ENCODE measurements around the gene MYH4. TPM values are rescaled to one million over a fixed set of nuclear protein-coding genes. Genes with fewer than 3 reads are reported as not detected.

The MYH4 gene
- total RNA-seq, 3 donors from 2014 or later = not detected

DNA sequence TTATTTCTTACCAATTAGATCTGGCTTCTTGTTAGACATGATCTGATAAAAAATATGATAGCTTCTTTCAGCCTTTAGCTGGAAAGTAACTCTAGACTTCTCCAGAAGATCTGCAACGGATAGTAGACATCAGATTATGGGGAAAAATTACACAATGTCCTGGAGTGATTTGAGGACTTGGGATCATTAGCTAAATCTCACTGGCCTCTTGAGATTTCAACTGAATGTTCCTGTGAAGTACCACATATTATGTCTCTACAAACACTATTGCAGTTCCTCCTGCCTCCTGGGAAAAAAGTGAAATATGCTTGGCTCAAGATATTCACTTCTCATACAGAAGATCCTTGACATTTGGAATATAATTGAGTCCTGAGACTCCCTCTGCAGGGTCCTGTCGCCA, 43.5 kb upstream of the MYH4 start:
- H3K4me3 ChIP-seq = no peak overlapping the region
- H3K27ac ChIP-seq = no peak overlapping the region

DNA sequence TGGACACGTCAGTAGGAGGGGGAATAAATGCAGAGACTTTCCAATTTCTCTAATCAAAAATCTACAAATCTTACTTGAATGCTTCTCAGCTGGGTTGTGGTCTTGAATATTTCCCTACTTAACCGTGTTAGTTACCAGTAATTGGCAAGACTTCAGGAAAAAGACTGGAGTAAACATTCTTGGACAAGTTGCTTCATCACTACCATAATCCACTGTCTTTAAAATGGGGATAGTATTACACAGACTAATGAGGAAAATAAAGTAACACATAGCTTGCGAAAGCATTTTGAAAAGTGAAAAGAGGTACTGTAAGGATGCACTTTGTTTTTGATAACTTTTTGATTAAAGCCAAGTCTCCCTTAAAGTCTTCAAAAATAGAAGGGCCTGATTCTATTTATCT, 30.6 kb upstream of the MYH4 start:
- no peak for TF ChIP-seq POLR2A (IDR thresholded peaks at IDR 0.05)
- no peak for TF ChIP-seq POLR2AphosphoS5 (IDR thresholded peaks at IDR 0.05)
- TF ChIP-seq, protein P1, sequence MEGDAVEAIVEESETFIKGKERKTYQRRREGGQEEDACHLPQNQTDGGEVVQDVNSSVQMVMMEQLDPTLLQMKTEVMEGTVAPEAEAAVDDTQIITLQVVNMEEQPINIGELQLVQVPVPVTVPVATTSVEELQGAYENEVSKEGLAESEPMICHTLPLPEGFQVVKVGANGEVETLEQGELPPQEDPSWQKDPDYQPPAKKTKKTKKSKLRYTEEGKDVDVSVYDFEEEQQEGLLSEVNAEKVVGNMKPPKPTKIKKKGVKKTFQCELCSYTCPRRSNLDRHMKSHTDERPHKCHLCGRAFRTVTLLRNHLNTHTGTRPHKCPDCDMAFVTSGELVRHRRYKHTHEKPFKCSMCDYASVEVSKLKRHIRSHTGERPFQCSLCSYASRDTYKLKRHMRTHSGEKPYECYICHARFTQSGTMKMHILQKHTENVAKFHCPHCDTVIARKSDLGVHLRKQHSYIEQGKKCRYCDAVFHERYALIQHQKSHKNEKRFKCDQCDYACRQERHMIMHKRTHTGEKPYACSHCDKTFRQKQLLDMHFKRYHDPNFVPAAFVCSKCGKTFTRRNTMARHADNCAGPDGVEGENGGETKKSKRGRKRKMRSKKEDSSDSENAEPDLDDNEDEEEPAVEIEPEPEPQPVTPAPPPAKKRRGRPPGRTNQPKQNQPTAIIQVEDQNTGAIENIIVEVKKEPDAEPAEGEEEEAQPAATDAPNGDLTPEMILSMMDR (IDR thresholded peaks at IDR 0.05) = no peak
- no peak for DNase-seq (ENCODE audit: low spot score in 2 of 2)
- H3K27ac ChIP-seq = no peak overlapping the region
- H3K4me1 ChIP-seq = no peaks in the 10 kb centered on the region
- H3K9me3 ChIP-seq = no peaks in the 10 kb centered on the region
- no peaks in the 10 kb centered on the region for H3K27me3 ChIP-seq
- no peak overlapping the region for H3K4me3 ChIP-seq
- no peaks in the 10 kb centered on the region for H3K36me3 ChIP-seq
- intact Hi-C loops (cut with DNase I; ENCODE audit: low total_unique reads) = no loop called here

More for the DNA sequence above, 43.5 kb upstream of the MYH4 start:
- H3K9me3 ChIP-seq = no peaks in the 10 kb centered on the region
- intact Hi-C loops (cut with DNase I; ENCODE audit: low total_unique reads) = no loop called here
- H3K4me1 ChIP-seq = no peaks in the 10 kb centered on the region
- no peaks in the 10 kb centered on the region for H3K36me3 ChIP-seq
- DNase-seq (ENCODE audit: low spot score in 2 of 2) = no peak
- TF ChIP-seq, protein P1 (IDR thresholded peaks at IDR 0.05) = no peak
- H3K27me3 ChIP-seq = peaks cover 0 to 2% of the 10 kb centered on the region in 2 donors

DNA sequence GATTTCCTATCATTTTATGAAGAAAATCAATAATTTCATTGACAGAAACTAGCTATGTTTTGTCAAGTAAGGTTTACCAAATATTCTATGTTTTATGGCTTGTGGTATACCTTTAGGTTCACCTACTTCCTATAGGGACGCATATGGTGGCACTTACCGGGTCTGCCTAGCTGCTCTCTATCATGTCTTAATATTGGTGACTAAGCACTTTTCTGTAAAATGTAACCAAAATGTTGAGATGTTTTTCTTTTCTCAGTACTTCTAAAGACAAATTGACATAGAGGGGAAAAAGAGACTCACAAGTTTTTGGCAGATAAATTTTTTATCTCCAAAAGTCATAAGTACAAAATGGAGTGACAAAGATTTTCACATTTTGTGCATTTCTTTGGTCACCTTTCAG, 22.6 kb upstream of the MYH4 start:
- no peak for DNase-seq (ENCODE audit: low spot score in 2 of 2)

DNA sequence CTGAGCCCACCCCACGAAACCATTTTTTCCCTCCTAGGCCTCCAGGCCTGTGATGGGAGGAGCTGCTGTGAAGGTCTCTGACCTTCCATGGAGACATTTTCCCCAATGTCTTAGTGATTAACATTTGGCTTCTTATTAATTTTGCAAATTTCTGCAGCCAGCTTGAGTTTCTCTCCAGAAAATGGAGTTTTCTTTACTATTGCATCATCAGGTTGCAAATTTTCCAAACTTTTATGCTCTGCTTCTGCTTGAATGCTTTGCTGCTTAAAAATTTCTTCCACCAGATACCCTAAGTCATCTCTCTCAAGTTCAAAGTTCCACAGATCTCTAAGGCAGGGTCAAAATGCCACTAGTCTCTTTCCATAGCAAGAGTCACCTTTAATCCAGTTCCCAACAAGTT, 12.9 kb upstream of the MYH4 start:
- H3K9me3 ChIP-seq = peaks cover 19 to 46% of the 10 kb centered on the region in 2 donors
- TF ChIP-seq, protein P1 (IDR thresholded peaks at IDR 0.05) = no peak
- TF ChIP-seq POLR2AphosphoS5 (IDR thresholded peaks at IDR 0.05) = no peak
- TF ChIP-seq POLR2A (IDR thresholded peaks at IDR 0.05) = no peak
- H3K27ac ChIP-seq = no peak overlapping the region
- no peaks in the 10 kb centered on the region for H3K36me3 ChIP-seq
- no peak overlapping the region for H3K4me3 ChIP-seq
- intact Hi-C loops (cut with DNase I; ENCODE audit: low total_unique reads) = no loop called here
- DNase-seq (ENCODE audit: low spot score in 2 of 2) = no peak
- no peaks in the 10 kb centered on the region for H3K4me1 ChIP-seq
- H3K27me3 ChIP-seq = no peaks in the 10 kb centered on the region

More for the DNA sequence above, 22.6 kb upstream of the MYH4 start:
- Histone ChIP-seq H3K27me3 (no peaks in the 10 kb centered on the region), H3K4me3 (no peak overlapping the region), H3K36me3 (no peaks in the 10 kb centered on the region), H3K4me1 (no peaks in the 10 kb centered on the region), H3K9me3 (peaks cover 0 to 37% of the 10 kb centered on the region in 2 donors), H3K27ac (no peak overlapping the region)
- no peak for TF ChIP-seq POLR2AphosphoS5 (IDR thresholded peaks at IDR 0.05)
- TF ChIP-seq POLR2A (IDR thresholded peaks at IDR 0.05) = no peak
- TF ChIP-seq, protein P1 (IDR thresholded peaks at IDR 0.05) = no peak
- intact Hi-C loops (cut with DNase I; ENCODE audit: low total_unique reads) = no loop called here

DNA sequence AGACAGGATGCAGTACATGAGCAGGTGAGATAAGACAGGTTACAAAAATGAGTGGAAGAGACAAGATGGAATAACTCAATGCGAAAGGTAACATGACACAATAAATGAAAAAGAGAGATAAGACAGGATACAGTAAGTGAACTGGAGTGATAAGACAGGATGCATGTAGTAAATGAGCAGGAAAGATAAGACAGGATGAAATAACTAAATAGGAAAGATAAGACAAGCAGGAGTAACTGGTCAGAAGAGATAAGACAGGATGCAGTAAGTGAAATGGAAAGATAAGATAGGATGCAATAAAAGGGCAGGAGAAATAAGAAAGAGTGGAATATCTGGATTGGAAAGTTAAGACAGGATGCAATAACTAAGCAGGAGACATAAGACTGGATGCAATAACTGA, 8.3 kb upstream of the MYH4 start:
- Histone ChIP-seq H3K4me1 (no peaks in the 10 kb centered on the region), H3K27ac (no peak overlapping the region), H3K36me3 (no peaks in the 10 kb centered on the region), H3K27me3 (no peaks in the 10 kb centered on the region), H3K4me3 (no peak overlapping the region), H3K9me3 (peaks cover 11 to 14% of the 10 kb centered on the region in 2 donors)
- intact Hi-C loops (cut with DNase I; ENCODE audit: low total_unique reads) = no loop called here
- no peak for TF ChIP-seq POLR2AphosphoS5 (IDR thresholded peaks at IDR 0.05)
- TF ChIP-seq, protein P1 (IDR thresholded peaks at IDR 0.05) = no peak
- no peak for TF ChIP-seq POLR2A (IDR thresholded peaks at IDR 0.05)
- DNase-seq (ENCODE audit: low spot score in 2 of 2) = no peak
